Vagina (tissue), 2 donors: Measurements from ENCODE around the gene CACHD1.

Experiments used
- CTCF ChIP-seq, 3 experiments: fragments of 450-650 bp in 2 of 3; fragments of 200-600 bp in 1 of 3; sonication (generic) in 1 of 3; IDR thresholded peaks; one replicate each; pipeline ENCODE4 v1.5.1; 2017 to 2019; ENCODE audit warnings: antibody characterized with exemption in 3 of 3, mild to moderate bottlenecking in 2 of 3, moderate library complexity in 2 of 3
- POLR2A ChIP-seq, 2 donors: fragments of 450-650 bp; IDR thresholded peaks; one replicate each; pipeline ENCODE4 v1.6.1; 2017; ENCODE audit warnings: antibody characterized with exemption in 2 of 2, mild to moderate bottlenecking in 2 of 2, moderate library complexity in 2 of 2
- POLR2AphosphoS5 ChIP-seq, 2 donors: sonication (generic); formaldehyde crosslinking; IDR thresholded peaks; one replicate each; pipeline ENCODE4 v1.9.0; 2017; ENCODE audit warnings: antibody characterized with exemption in 2 of 2, mild to moderate bottlenecking in 2 of 2, low read depth in 1 of 2; ENCODE audit not compliant: insufficient read depth in 1 of 2

DNA sequence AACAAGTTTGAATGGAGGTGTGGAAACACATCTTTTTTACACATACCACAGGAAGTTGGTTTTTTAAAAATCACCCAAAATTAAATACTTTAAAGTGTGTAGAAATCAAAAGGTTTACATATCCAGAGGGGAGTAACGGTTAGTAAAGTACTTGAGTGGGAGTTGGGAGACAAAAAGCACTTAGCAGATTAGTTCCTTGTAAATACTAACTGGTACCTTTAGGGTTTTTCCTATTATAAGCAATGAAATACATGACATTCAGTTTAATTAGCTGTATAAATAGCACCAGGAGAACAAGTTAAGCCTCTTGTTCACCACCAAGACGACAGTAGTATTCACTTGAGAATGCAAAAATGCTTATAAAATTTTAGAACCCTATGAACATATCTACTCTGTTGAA is 251.2 kb downstream of the CACHD1 start:
- TF ChIP-seq CTCF (IDR thresholded peaks at IDR 0.05) (no peak), POLR2A (IDR thresholded peaks at IDR 0.05) (no peak), POLR2AphosphoS5 (IDR thresholded peaks at IDR 0.05; ENCODE audit: insufficient read depth in 1 of 2, low read depth in 1 of 2) (no peak)
